SU-DHL-6 (cell line): ENCODE measurements around the gene TOX2.

Experiments
- H2AFZ ChIP-seq: fragments of 200-600 bp; sonication (generic); 2 replicates; pipeline ENCODE4 v1.6.1; 2014; ENCODE audit warnings: low read depth, mild to moderate bottlenecking, moderate library complexity, mixed read lengths, antibody characterized with exemption, low read length; ENCODE audit not compliant: severe bottlenecking
- H3F3A ChIP-seq: fragments of 200-600 bp; shearing (Covaris generic); 2 replicates; pipeline ENCODE4 v1.6.0; 2016; ENCODE audit warnings: antibody characterized with exemption, mild to moderate bottlenecking; ENCODE audit not compliant: insufficient read depth
- H3K27ac ChIP-seq: fragments of 200-600 bp; sonication (generic); 2 replicates; pipeline ENCODE4 v1.5.1; 2016; ENCODE audit warnings: low read depth, mild to moderate bottlenecking, low read length, moderate library complexity, mixed read lengths
- H3K27me3 ChIP-seq: fragments of 200-600 bp; sonication (generic), shearing (Covaris generic); 2 replicates; pipeline ENCODE4 v1.6.0; 2014; ENCODE audit warnings: mild to moderate bottlenecking, low read length
- H3K36me3 ChIP-seq: fragments of 200-600 bp; sonication (generic); 2 replicates; pipeline ENCODE4 v1.6.1; 2014; ENCODE audit warnings: mild to moderate bottlenecking, low read length, mixed read lengths
- H3K4me2 ChIP-seq: fragments of 300-600, 200-600 bp; shearing (Covaris generic), sonication (generic); 2 replicates; pipeline ENCODE4 v1.6.0; 2014; ENCODE audit warnings: low read length, low read depth, mild to moderate bottlenecking; ENCODE audit not compliant: poor library complexity, severe bottlenecking
- H3K4me3 ChIP-seq: fragments of 200-600 bp; sonication (generic); 2 replicates; pipeline ENCODE4 v1.5.1; 2014; ENCODE audit warnings: antibody characterized with exemption, low read length, mild to moderate bottlenecking, mixed read lengths; ENCODE audit not compliant: insufficient read depth, poor library complexity, severe bottlenecking
- H3K79me2 ChIP-seq: fragments of 200-600 bp; sonication (generic); 2 replicates; pipeline ENCODE4 v1.6.1; 2014; ENCODE audit warnings: mild to moderate bottlenecking, low read length, moderate library complexity; ENCODE audit not compliant: insufficient read depth
- H3K9ac ChIP-seq: fragments of 200-600 bp; sonication (generic); 2 replicates; pipeline ENCODE4 v1.7.0; 2014; ENCODE audit warnings: mild to moderate bottlenecking, low read length
- H3K9me2 ChIP-seq: fragments of 200-600 bp; sonication (generic); replicated peaks from 2 replicates; pipeline ENCODE4 v1.6.1; 2014; ENCODE audit warnings: low read length; ENCODE audit not compliant: insufficient read depth
- H3K9me3 ChIP-seq: fragments of 200-600 bp; sonication (generic); 2 replicates; pipeline ENCODE4 v1.6.1; 2014; ENCODE audit warnings: low read length, mixed read lengths; ENCODE audit not compliant: insufficient read depth
- H4K20me1 ChIP-seq: fragments of 200-600 bp; sonication (generic); 2 replicates; pipeline ENCODE4 v1.6.1; 2014; ENCODE audit warnings: low read depth, mild to moderate bottlenecking, antibody characterized with exemption, low read length, moderate library complexity, mixed read lengths
- CTCF ChIP-seq: fragments of 200-600 bp; sonication (generic); IDR thresholded peaks from one replicate; pipeline ENCODE4 v1.5.1; 2017; ENCODE audit warnings: antibody characterized with exemption, mild to moderate bottlenecking, low read length, moderate library complexity; ENCODE audit not compliant: insufficient read depth, poor library complexity, severe bottlenecking
- EZH2phosphoT487 ChIP-seq: fragments of 200-600 bp; sonication (generic), shearing (Covaris generic); conservative IDR thresholded peaks from 2 replicates; pipeline ENCODE4 v1.6.1; 2018; ENCODE audit warnings: mild to moderate bottlenecking, antibody characterized with exemption, low read length, moderate library complexity, mixed read lengths

TOX2 gene

GRCh38 chr20:43991982-43992381 is 77.3 kb downstream of the TOX2 start:
- no peak overlapping the region for H3K4me3 ChIP-seq
- no peak overlapping the region for H3K4me2 ChIP-seq
- no peak overlapping the region for H2AFZ ChIP-seq
- H3K36me3 ChIP-seq = no peaks in the 10 kb centered on the region
- no peaks in the 10 kb centered on the region for H3K9me2 ChIP-seq
- H3K9ac ChIP-seq = no peak overlapping the region
- no peaks in the 10 kb centered on the region for H3F3A ChIP-seq
- no peaks in the 10 kb centered on the region for H3K9me3 ChIP-seq
- H3K27ac ChIP-seq = no peak overlapping the region
- no peaks in the 10 kb centered on the region for H3K27me3 ChIP-seq
- H3K79me2 ChIP-seq = no peaks in the 10 kb centered on the region
- H4K20me1 ChIP-seq = no peaks in the 10 kb centered on the region
- TF ChIP-seq EZH2phosphoT487 (no peak), CTCF (no peak)

- Histone ChIP-seq H3K9ac (no peak overlapping the region), H3K36me3 (no peaks in the 10 kb centered on the region), H3K27ac (no peak overlapping the region), H3K9me3 (no peaks in the 10 kb centered on the region), H2AFZ (no peak overlapping the region), H3F3A (no peaks in the 10 kb centered on the region), H3K4me3 (no peak overlapping the region), H3K27me3 (no peaks in the 10 kb centered on the region), H3K9me2 (no peaks in the 10 kb centered on the region), H3K4me2 (no peak overlapping the region), H3K79me2 (no peaks in the 10 kb centered on the region), H4K20me1 (no peaks in the 10 kb centered on the region)
- no peak for TF ChIP-seq EZH2phosphoT487
- no peak for TF ChIP-seq CTCF
Observed at GRCh38 chr20:43992885-43993284, 78.2 kb downstream of the TOX2 start.

DNA sequence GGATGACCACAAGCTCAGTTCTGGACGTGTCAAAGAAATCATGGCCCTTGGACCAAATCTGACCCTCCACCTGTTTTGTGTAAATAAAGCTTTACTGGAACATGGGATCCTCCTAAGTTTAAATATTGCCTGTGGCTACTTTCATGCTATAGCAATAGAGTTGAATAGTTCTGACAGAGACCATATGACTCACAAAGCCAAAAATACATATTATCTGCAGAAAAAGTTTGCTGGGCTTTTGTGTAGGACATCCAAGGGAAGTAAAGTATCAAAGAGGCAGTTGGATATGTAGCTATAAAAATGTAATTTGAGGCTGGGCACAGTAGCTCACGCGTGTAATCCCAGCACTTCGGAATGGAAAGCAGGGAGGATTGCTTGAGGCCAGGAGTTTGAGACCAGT is 78.9 kb downstream of the TOX2 start:
- Histone ChIP-seq H3K27ac (no peak overlapping the region), H3F3A (no peaks in the 10 kb centered on the region), H3K4me3 (no peak overlapping the region), H3K9me3 (no peaks in the 10 kb centered on the region), H3K9me2 (no peaks in the 10 kb centered on the region), H4K20me1 (no peaks in the 10 kb centered on the region), H3K4me2 (no peak overlapping the region), H2AFZ (no peak overlapping the region), H3K79me2 (no peaks in the 10 kb centered on the region), H3K36me3 (no peaks in the 10 kb centered on the region), H3K9ac (no peak overlapping the region), H3K27me3 (no peaks in the 10 kb centered on the region)
- TF ChIP-seq EZH2phosphoT487 (no peak), CTCF (no peak)
